ENCODE results near the gene RPL37. TPM values are rescaled to one million over a fixed set of nuclear protein-coding genes. Genes with fewer than 3 reads are reported as not detected.

Gene RPL37
- total RNA-seq, 1 experiment from 2014 or later = 2,063 TPM

- Mint-ChIP-seq H3K4me3 (ENCODE audit: unreplicated experiment) (no peak overlapping the region), H3K9me3 (ENCODE audit: unreplicated experiment) (no peaks in the 10 kb centered on the region), H3K27ac (ENCODE audit: low read depth, unreplicated experiment) (no peak overlapping the region), H3K4me1 (ENCODE audit: insufficient read depth, unreplicated experiment) (peaks cover 8% of the 10 kb centered on the region), H3K36me3 (ENCODE audit: insufficient read depth, unreplicated experiment) (peaks cover 15% of the 10 kb centered on the region), H3K27me3 (ENCODE audit: insufficient read depth, unreplicated experiment) (no peaks in the 10 kb centered on the region)
- intact Hi-C loops (cut with micrococcal nuclease) = no loop called here
- ChIA-PET POLR2A (interaction anchor here (0.5 to 3.9 kb wide), 3 partner anchors 9 to 47 kb away, joined by 5 to 31 read pairs (median 10); partner anchors contain the start of gene RPL37), CTCF (interaction anchor here (0.7 to 1.1 kb wide), 2 partner anchors 61 to 1296 kb away, joined by 3 read pairs; no protein-coding TSS in a partner anchor)
- no peak for TF ChIP-seq CTCF (IDR thresholded peaks at IDR 0.05; ENCODE audit: unreplicated experiment)
- DNase-seq (ENCODE audit: unreplicated experiment) = no peak
- no TSS peak for BruUV-seq (replicated peaks)
Observed at GRCh38 chr5:40844565-40844964, 9.5 kb upstream of the RPL37 start.

GRCh38 chr5:40842351-40842750 lies 7.3 kb upstream of the RPL37 start:
- Mint-ChIP-seq H3K4me3 (ENCODE audit: unreplicated experiment) (peak overlapping the region; percentile 80), H3K36me3 (ENCODE audit: insufficient read depth, unreplicated experiment) (peaks cover 9% of the 10 kb centered on the region), H3K9me3 (ENCODE audit: unreplicated experiment) (no peaks in the 10 kb centered on the region), H3K27ac (ENCODE audit: low read depth, unreplicated experiment) (peak overlapping the region; percentile 94), H3K4me1 (ENCODE audit: insufficient read depth, unreplicated experiment) (peaks cover 8% of the 10 kb centered on the region), H3K27me3 (ENCODE audit: insufficient read depth, unreplicated experiment) (no peaks in the 10 kb centered on the region)
- ChIA-PET POLR2A (interaction anchor here (0.6 to 3.9 kb wide), 10 partner anchors 9 to 1061 kb away, joined by 3 to 31 read pairs (median 5); no protein-coding TSS in a partner anchor), CTCF (interaction anchor here (0.6 to 1.1 kb wide), 2 partner anchors 44 to 48 kb away, joined by 3 to 7 read pairs; partner anchors contain the start of gene PRKAA1)
- no TSS peak for BruUV-seq (replicated peaks)
- TF ChIP-seq CTCF (IDR thresholded peaks at IDR 0.05; ENCODE audit: unreplicated experiment) = no peak
- intact Hi-C loops (cut with micrococcal nuclease) = no loop called here
- no peak for DNase-seq (ENCODE audit: unreplicated experiment)

GRCh38 chr5:40841068-40841805 lies 6.2 kb upstream of the RPL37 start, which contains the start of gene CARD6:
Gene CARD6, plus strand, starts transcription at chr5:40841367. Its CDS starts 16 bp downstream, at chr5:40841383.
- intact Hi-C loops (cut with micrococcal nuclease) = no loop called here
- Mint-ChIP-seq H3K4me1 (ENCODE audit: insufficient read depth, unreplicated experiment) (peaks cover 15% of the 10 kb centered on the region), H3K27me3 (ENCODE audit: insufficient read depth, unreplicated experiment) (no peaks in the 10 kb centered on the region), H3K36me3 (ENCODE audit: insufficient read depth, unreplicated experiment) (peaks cover 9% of the 10 kb centered on the region), H3K4me3 (ENCODE audit: unreplicated experiment) (peak within 1 kb of the TSS; percentile 80), H3K27ac (ENCODE audit: low read depth, unreplicated experiment) (peak within 1 kb of the TSS; percentile 94), H3K9me3 (ENCODE audit: unreplicated experiment) (no peaks in the 10 kb centered on the region)
- CTCF ChIA-PET = interaction anchor here (0.6 to 1.1 kb wide), 2 partner anchors 43 to 47 kb away, joined by 3 to 7 read pairs; partner anchors contain the start of gene PRKAA1
- DNase-seq (ENCODE audit: unreplicated experiment) = peak; percentile 55
- POLR2A ChIA-PET = interaction anchor here (0.7 to 3.9 kb wide), 13 partner anchors 9 to 1147 kb away, joined by 3 to 31 read pairs (median 4); no protein-coding TSS in a partner anchor
- BruUV-seq (replicated peaks) = TSS peak; percentile 83
- TF ChIP-seq CTCF (IDR thresholded peaks at IDR 0.05; ENCODE audit: unreplicated experiment) = no peak

GRCh38 chr5:40838086-40838485 lies 3.1 kb upstream of the RPL37 start:
- TF ChIP-seq CTCF (IDR thresholded peaks at IDR 0.05; ENCODE audit: unreplicated experiment) = no peak
- Mint-ChIP-seq H3K36me3 (ENCODE audit: insufficient read depth, unreplicated experiment) (peaks cover 28% of the 10 kb centered on the region), H3K4me1 (ENCODE audit: insufficient read depth, unreplicated experiment) (peaks cover 12% of the 10 kb centered on the region), H3K9me3 (ENCODE audit: unreplicated experiment) (no peaks in the 10 kb centered on the region), H3K27ac (ENCODE audit: low read depth, unreplicated experiment) (no peak overlapping the region), H3K4me3 (ENCODE audit: unreplicated experiment) (no peak overlapping the region), H3K27me3 (ENCODE audit: insufficient read depth, unreplicated experiment) (no peaks in the 10 kb centered on the region)
- BruUV-seq (replicated peaks) = no TSS peak
- POLR2A ChIA-PET = no interaction called here
- intact Hi-C loops (cut with micrococcal nuclease) = no loop called here
- CTCF ChIA-PET = no interaction called here
- DNase-seq (ENCODE audit: unreplicated experiment) = no peak
